HG03064 (cell line): ENCODE data around the gene RNFT2.
A peak's percentile ranks its signal among the peaks of the same experiment; 100 is the strongest.
"Not testable (repeated sequence)": the region's sequence is repeated elsewhere in the genome, so short reads cannot be mapped to it uniquely, and the experiment has no call there.

Source experiments
- ATAC-seq: cut with Tn5 transposase; IDR thresholded peaks from one replicate; pipeline ENCODE4 v1.9.1; 2021; ENCODE audit warnings: low read depth; ENCODE audit not compliant: unreplicated experiment

Gene RNFT2

GRCh38 chr12:116789562-116789961 lies 51.4 kb downstream of the RNFT2 start:
- not testable (repeated sequence) for ATAC-seq

- ATAC-seq, result no peak
Observed at GRCh38 chr12:116790066-116790465, 52.0 kb downstream of the RNFT2 start.

GRCh38 chr12:116792403-116792802 lies 54.3 kb downstream of the RNFT2 start:
- ATAC-seq, result no peak

GRCh38 chr12:116794725-116795124 lies 56.6 kb downstream of the RNFT2 start:
- ATAC-seq, result no peak

GRCh38 chr12:116797885-116798284 lies 59.8 kb downstream of the RNFT2 start:
- no peak for ATAC-seq

GRCh38 chr12:116798719-116799118 lies 60.6 kb downstream of the RNFT2 start:
- ATAC-seq, result no peak

- no peak for ATAC-seq
Observed at GRCh38 chr12:116799955-116800354, 61.8 kb downstream of the RNFT2 start.

GRCh38 chr12:116800918-116801317 lies 62.8 kb downstream of the RNFT2 start:
- no peak for ATAC-seq

GRCh38 chr12:116802018-116802417 lies 63.9 kb downstream of the RNFT2 start:
- no peak for ATAC-seq

- ATAC-seq, result no peak
Observed at GRCh38 chr12:116803013-116803736, 65.1 kb downstream of the RNFT2 start.

- no peak for ATAC-seq
Observed at GRCh38 chr12:116804051-116804450, 65.9 kb downstream of the RNFT2 start.

GRCh38 chr12:116806845-116807440 lies 68.8 kb downstream of the RNFT2 start:
- ATAC-seq, result no peak

GRCh38 chr12:116807546-116807945 lies 69.4 kb downstream of the RNFT2 start:
- ATAC-seq, result no peak

- no peak for ATAC-seq
Observed at GRCh38 chr12:116808113-116809105, 70.3 kb downstream of the RNFT2 start.

GRCh38 chr12:116812238-116812637 lies 74.1 kb downstream of the RNFT2 start:
- no peak for ATAC-seq

- ATAC-seq, result no peak
Observed at GRCh38 chr12:116813271-116814041, 75.3 kb downstream of the RNFT2 start.

- ATAC-seq, result not testable (repeated sequence)
Observed at GRCh38 chr12:116814766-116815165, 76.7 kb downstream of the RNFT2 start.

- ATAC-seq, result no peak
Observed at GRCh38 chr12:116818341-116818856, 80.3 kb downstream of the RNFT2 start.

- ATAC-seq, result peak; percentile 85
Observed at GRCh38 chr12:116818948-116819832, 81.1 kb downstream of the RNFT2 start.
